Endothelial cell of hepatic sinusoid (primary cell): ENCODE results near the gene ERMP1.

Source experiments
- in situ Hi-C: cut with HindIII; loops from 2 replicates; pipeline ENCODE4 v1.10.0; 2017; ENCODE audit warnings: low sequenced_read_pairs

The ERMP1 gene

DNA sequence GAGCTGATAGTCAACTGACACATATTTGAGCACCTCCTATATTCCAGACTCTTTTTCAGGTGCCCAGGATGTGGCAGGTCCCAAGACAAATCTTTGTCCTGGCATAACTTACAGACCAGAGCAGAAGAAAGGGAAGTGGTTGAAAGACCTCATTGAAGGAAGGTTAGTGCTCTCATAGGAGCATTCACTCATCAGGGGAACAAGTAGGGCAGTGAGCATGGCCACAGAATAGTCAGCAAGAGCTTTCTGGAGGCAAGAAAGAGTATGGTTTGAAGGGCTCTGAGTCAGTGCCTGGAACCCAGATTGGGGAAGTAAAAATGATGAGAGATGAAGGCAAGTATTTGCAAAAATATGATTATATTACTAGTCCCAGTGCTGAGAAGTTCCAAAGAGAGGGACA, 25.0 kb upstream of the ERMP1 start:
- in situ Hi-C loops: no loop called here

DNA sequence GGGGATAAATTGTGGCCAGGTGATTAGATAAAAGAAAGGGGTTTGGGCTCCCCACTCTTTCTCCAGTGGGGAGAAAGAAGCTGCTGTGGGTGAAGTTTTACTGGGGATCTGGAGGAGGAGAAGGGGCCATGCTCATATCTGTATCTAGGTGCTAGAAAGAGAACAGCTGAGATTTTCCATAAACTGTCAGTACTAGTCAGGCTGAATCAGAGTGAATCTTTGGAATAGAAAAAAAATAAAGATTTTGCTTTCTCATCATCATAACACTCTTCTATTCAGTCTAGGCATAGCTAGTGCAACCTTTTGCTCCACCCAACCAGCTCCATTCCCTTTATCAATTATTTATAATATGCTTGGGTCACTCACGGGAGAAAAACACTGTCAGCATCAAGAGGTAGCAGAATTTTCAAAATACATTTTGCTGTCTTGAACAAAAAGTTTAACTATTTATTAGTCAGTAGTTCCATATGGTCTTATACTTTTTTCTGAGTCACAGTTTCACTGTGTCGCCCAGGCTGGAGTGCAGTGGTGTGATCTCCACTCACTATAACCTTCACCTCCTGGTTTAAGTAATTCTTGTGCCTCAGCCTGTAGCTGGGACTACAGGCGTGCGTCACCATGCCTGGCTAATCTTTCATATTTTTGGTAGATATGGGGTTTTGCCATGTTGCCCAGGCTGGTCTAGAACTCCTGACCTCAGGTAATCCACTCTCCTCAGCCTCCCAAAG, 21.3 kb upstream of the ERMP1 start:
- in situ Hi-C loops: no loop called here

DNA sequence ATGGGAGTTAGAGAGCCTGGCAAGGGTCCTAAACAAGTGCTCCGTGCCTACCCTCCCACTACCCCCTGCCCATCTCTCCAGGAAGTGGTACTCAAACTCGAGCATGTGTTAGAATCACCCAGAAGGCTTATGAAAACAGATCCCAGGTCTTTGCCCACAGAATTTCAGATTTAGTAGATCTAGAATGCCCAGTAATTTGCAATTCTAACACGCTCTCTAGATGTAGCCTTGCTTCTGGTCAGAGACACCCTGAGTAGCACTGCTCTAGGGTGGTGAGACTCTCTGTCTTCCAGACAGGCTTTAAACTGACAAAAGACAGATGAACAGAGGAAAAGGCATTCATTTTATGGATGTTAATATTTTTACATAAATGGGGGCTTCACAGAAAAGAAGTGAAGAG, 20.7 kb upstream of the ERMP1 start:
- in situ Hi-C loops: no loop called here

DNA sequence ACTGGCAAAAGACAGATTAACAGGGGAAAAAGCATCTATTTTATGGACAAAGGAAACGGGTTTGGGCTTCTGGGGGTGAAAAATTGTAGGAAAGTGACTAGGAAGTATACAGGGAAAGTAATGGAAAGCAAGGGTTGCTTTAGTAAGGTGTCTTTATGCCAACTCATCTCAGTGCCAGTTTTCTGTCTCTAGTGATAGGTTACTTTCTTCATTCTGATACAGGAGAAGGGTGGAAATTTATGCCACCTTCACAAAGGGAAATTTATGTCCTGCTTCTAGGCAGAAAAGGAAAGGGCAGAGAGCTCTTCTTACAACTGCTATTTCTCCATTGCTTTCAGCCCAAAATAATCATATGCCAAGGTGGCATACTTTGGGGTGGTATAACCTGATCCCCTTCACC, 20.1 kb upstream of the ERMP1 start:
- in situ Hi-C loops: no loop called here

DNA sequence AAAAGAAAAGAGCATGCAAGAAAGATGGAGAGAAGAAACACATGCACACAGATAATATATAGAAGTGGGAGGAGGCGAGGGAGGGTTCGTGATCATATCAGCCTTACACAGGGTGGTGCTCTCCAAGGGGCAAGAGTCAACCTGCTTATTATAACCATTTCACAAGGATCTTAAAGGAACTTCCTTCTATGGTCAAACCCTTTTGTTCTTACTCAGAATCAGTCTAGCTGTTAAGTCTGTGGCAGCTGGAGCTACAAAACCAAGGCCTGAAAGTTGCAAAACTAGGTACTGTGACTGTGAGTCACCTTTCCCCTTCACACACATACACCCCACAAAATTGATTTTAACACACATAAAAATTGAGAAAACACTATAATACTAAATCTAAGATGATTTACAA, 18.5 kb upstream of the ERMP1 start:
- in situ Hi-C loops: no loop called here

DNA sequence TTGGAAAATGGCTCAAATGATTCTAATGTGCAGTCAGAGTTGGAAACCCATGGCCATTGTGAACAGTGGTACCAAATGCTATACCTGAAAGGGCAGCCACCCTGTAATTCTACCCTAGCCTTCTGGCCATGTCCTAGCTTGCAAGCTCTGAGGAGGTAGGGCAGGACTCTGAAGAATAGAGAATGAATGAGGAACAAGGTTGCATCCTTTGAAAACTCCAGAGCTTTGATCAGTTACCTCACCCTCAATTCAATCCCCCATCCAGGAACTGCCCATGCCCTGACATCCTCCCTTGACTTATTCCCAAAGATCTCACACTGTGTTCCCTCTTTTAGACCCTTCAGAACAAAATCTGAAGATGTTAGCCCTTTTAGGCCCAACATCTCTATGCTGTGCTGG, 17.8 kb upstream of the ERMP1 start:
- in situ Hi-C loops: no loop called here

DNA sequence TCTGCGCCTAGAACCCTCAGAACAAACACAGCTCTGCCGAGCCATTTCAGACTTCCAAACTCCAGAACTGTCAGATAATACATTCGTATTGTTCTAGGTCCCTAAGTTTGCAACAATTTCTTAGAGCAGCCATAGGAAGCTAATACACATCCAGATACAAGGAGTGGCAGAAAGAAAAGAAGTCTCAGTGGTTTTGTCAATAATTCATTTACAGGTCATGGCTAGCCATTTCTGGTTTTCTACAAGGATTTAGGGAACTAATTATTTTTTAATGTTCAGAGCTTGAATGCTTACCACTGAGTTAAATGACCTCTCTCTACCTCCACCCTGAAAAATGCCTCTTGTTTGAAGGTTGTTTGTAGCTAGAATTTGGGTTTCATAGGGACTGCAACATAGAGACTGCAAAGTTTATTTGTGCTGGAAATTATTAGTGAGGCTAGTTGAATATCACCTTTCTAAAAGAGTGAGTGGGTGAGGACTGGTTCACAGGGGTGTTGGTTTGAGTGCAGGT, 15.5 kb upstream of the ERMP1 start:
- in situ Hi-C loops: no loop called here

DNA sequence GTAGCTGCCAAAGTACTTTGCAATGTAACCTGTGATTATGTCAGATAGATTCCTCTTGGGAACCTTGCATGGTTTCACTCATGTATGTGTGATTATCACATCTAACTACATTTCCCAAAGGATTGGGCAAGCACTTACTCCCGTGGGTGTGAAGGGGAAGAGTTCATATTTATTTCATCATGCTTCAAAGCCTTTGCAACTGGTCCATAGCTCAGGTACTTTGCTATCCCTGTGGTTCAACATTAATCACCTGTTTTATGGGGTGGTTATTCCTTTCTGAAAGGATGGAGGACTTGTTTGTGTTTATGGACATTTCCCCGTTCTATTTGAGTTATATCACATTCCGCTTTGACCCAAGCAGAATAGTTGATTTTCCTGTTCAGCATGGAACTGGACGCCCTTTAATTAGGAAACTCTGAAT, 13.6 kb upstream of the ERMP1 start:
- in situ Hi-C loops: no loop called here

DNA sequence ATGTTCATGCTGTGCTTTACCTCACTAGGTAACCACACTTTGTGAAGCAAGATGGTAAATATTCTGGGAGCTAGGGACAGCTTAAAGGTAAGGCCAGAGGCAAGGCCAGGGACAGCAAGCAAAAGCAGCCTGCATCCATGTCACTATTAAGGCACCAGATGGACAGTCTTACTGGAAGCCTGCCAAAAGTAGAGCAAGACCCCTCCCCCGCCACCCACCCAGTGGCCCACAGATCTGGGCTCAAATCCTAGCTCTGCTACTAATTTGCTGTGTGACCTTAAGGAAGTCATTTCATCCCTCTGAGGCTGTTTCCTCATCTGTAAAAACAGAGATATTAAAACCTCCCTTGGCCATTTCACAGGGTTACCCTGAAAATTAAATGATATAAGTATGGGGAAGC, 13.2 kb upstream of the ERMP1 start:
- in situ Hi-C loops: no loop called here

DNA sequence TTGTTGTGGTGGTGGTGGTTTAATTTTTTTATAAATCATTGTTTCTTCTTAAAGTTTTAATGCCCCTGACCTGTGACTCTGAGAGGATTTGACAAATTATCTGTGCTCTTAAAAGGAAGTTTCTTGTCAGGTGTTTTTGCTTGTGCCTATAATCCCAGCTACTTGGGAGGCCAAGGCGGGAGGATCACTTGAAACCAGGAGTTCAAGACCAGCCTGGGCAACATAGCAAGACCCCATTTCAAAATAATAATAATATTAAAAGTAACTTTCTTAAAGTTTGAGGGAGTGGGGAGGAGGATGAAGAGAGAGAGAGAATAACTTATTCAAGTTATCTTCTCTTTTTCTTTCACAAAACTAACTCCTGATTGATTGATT, 12.2 kb upstream of the ERMP1 start:
- in situ Hi-C loops: no loop called here

DNA sequence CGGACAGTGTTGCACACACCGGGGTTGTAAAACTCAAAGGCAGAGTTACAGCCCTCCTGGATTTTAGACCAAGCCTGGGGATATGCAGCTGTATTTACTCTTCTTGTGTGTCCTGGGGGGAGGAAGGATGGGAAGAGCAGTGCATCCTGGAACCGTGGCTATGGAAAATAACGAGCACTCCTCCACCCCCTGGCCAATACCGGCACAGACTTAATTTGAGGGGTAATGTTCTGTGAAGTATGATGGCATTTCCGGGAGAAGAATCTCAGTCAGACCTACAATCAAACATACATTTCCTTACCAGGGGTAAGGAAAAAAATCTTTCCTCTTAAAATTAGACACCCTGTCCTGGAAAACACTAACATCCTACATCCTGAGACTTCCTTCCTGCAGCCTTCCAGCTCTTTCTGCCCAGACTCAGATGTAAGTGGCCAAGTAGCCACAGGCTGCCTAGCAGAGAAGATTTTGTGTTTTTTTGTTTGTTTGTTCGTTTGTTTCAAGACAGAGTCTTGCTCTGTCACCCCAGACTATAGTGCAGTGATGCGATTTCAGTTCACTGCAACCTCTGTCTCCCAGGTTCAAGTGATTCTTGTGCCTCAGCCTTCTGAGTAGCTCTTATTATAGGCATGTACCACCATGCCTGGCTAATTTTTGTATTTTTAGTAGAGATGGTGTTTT, 11.0 kb upstream of the ERMP1 start:
- in situ Hi-C loops: no loop called here

DNA sequence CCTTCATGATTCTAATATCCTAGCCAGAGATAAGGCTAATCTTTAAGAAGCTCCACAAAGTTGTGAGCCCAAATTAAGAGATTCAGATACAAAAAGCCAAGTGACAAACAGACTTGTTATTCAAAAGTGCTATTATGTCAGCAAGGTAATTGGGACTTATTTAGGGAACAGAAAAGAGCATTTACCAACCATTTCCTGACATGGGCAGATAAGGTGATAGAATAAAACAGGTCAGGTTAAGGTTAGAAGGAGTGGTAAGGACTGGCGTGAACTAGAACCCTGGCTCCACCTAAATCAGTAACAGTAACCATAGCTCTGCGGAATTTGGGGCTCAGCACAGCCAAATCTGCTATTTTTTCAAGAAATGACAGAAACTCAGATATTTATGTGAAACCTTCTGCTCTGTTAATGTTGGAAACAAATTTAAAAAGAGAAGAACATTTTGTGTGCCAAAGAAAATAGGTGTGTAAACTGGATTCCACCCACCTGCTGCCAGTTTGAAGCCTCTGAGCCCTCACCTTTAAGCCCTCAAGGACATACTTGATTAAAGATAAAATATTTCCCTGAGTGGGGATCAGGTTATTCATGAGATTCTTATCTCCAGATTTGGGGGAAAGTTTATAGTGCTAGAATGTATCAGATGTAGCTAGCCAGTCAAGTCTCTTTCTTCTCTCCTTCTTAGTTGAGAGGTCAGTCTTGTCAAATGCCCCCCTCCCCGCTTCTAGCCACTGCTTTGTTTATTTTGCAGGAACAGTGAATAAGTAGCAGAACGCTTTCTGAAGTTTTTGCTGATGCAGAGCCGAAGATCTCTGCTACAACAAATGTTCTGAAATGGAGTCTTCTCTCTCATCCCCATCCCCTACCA, 10.2 kb upstream of the ERMP1 start:
- in situ Hi-C loops: no loop called here

DNA sequence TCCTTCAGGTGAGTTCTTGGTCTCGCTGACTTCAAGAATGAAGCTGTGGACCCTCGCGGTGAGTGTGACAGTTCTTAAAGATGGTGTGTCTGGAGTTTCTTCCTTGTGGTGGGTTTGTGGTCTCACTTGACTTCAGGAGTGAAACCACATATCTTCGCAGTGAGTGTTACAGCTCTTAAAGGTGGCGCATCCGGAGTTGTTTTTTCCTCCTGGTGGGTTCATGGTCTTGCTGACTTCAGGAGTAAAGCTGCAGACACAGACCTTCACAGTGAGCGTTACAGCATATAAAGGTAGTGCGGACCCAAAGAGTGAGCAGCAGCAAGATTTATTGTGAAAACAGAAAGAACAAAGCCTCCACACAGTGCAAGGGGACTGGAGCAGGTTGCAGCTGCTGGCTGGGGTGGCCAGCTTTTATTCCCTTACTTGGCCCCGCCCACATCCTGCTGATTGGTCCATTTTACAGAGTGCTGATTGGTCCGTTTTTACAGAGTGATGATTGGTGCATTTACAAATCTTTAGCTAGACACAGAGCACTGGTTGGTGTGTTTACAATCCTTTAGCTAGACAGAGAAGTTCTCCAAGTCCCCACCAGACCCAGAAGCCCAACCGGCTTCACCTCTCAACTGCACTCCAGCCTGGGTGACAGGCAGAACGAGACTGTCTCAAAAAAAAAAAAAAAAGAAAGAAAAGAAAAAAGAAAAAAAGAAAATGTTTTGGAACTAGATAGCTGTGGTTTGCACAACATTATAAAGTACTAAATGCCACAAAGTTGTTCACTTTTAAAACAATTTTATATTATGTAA, 9.1 kb upstream of the ERMP1 start:
- in situ Hi-C loops: no loop called here

DNA sequence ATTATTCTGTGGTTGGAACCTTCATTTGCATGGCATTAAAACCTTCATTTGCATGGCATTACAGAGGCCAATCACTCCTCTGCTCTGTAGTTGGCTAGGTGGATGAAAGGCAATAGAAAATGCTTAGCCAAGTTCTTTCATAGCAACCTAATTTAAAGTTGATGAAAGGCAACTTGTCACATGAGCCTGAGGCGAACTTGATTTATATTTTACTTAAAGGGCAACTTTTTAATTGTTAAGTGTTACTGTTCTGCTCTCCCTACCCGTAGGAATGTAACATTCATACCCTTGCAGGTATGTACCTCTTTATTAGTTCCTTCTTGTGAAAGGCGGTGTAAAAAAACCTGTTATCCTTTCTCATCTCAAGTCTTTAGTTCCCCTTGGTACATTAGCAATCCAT, 7.9 kb upstream of the ERMP1 start:
- in situ Hi-C loops: no loop called here

DNA sequence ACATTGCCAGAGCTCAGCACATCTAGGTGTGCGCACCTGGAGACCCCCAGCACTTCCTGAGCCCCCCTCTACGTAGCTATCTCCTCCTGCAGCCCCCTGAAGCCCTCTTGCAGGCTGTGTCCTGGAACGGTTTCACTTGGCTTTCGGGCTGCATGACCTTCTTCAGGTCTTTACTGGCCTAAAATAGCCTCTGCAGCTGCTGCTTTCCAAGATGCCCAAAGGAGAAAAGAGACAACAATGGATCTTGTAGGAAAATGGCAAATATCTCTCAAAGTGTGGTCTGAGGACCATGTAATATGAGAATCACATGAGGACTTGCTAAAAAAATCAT, 6.6 kb upstream of the ERMP1 start:
- in situ Hi-C loops: no loop called here

DNA sequence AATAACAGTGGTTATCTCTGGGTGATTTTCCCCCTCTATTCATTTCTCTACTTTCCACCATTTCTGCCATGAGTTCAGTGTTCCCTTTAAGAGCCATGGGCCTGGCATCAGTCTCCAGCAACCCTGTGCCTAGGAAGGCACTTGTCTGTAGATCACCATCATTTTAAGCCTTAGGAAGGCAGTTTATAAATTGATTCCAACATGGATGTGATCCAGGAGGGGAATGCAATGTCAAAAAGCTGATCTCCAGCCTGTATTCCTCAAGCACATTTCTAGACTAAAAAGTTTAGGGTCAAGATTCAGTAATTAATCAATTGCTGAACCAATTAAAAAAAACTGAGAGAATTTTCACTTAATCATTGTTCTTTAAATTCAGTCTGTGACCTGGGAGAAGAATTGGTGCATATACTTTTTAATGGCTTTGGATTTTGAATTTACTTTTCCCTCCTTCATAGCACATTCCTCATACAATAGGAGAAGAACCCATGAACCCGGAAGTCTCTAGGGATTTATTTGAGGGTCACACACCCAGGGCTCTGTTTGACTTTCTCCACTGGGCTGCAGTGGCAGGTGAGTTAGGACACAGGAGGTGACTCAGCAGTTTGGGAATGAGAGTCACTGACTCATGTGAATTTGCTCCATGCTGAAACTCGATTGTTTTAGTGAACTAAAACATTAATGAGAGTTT, 6.1 kb upstream of the ERMP1 start:
- in situ Hi-C loops: no loop called here

DNA sequence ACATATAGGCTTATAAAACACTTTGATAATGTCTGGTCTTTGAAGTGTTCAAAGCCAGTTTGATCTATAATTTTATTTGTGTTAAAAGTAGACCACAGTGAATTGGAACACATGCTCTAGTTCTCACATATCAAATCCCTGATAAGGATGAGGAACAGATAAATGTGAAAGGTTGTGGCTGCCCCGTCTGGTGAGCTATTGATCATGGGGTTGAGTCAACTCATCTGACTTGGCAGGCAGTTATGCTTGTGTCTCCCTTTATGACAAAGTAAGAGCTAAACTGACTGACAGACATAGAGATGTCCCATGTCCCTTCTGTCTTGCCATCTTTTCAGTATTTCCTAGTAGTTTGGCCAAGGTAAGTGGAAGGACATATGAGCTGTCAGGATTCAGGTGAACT, 2.9 kb upstream of the ERMP1 start:
- in situ Hi-C loops: no loop called here

DNA sequence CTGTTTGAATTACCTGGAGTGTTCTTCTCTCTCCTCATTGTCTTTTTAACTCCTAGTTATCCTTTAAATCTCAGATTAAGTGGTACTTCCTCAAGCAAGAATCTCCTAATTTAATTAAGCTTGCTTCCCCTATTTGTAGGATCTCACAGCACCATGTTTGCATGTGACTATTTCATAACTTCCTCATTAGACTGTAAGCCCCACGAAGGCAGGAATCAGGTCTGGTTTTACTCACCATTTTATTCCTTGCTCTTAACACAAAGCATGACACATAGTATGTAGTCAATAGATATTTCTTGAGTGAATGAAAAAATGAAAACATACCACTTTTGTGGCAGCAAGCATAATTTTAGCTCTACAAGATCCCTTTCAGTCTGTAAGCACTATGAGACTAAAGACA, 1.3 kb upstream of the ERMP1 start:
- in situ Hi-C loops: loop anchor here (5.0 kb wide), 1 partner anchor 38 kb away; no protein-coding TSS in a partner anchor

DNA sequence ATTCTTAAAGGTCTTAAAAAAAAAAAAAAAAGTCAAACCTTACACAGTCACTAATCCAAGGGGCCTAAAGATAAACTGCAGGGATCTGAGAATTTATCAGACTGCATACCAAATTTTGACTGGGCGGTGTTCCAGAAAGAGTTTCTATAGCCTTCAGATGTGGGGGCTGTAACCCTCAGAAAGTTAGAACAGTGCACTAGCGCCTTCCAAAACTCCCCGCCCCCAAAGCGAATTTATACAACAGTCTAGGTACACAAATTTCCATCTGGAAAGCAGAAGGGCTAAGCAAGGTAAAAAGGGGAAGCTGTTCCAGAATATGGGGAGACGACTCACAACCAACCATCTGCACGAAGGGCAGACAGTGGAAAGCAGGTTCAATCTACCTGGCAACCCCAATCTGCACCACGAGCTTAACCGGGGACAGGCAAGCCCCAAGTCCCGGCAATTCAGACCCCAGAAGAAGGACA, 813 bp downstream of the ERMP1 start:
- in situ Hi-C loops: loop anchor here (5.0 kb wide), 1 partner anchor 40 kb away; no protein-coding TSS in a partner anchor
